Measurements from ENCODE around the gene CFAP221.

CFAP221 gene

DNA sequence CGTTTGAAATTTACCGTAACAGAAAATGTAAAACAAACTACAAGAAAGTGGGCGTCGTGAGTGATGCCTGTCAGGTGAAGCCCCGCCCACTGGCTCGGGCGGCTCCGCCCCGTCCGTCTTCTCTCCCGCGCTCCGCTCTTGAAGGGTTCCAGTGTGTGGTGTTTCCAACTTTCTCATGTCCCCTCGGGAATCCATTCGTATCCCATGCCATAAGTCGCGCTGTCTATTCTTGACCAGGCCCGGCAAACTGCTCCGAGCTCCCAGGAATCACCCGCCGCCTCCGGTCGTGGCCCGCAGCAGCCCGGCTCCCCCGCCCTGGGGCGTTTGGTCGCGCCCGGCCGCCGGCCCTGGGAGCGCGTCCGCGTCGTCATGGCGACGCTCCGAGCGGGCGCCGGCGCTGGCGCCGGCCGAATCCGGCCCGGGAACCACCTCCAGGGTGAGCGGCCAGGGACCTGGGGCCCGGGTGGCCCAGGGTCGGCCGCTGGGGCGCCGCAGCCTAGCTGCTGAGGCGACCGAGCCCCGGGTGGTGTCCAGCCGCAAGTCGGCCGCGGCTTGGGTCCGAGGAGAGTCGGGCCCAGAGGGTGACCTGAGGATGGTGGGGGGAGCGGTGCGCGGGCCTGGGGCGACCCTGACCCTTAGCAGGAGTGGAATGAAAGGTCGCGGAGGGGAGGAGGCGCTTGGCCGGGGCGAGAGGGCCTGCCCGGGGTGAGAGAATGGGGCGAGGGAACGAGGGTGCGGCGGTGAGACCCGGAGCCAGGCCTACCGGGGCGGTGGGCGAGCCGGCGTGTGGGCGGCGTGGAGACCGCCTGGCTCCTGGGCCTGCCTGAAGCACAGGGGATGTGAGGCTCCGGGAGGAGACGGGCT is at the start of gene CFAP221:
Gene CFAP221, plus strand, starts transcription at position 375 of the 864 bp plus-strand sequence. CDS start 1,683 bp downstream, outside the sequence.
- DNase-seq: peak in 1 of 2 experiments; percentile 67

DNA sequence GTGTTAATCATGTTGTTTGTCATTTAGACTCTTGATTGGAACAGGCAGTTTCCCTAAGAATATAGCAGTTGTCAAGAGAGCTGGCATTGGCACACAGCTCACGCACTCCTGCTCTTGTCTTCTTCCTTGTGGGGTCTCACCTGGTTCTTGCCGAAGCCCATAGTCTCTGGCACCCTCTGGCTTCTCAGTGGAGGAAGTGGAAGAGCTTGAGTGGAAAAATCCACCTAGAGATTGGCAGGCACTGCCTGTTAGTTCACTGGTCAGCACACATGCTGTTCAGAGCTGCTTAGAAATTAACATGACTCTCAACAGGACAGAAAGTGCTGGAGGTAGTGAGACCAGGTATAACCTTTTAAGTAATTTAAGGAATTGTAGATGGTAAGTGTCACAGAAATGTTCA is 48.3 kb upstream of the CFAP221 start:
- no peak for DNase-seq

DNA sequence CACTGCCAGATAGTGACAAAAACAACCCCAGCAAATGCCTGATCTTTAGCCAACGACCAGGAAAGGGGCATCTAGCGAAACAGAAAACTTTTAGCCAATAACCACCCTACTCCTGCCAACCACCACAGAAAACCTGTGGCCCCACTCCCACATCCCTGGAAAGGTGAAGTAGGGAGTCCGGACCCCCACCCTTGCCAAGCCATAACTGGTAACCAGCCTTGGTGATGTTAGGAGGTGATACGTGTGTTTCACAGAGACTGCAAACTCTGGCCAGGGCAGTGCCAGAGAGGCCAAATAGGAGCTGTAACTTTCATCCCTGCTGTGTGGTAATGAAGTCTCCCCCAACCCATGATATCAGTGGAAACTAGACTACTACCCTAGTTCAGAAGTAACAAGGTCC is 47.6 kb upstream of the CFAP221 start:
- DNase-seq: no peak

DNA sequence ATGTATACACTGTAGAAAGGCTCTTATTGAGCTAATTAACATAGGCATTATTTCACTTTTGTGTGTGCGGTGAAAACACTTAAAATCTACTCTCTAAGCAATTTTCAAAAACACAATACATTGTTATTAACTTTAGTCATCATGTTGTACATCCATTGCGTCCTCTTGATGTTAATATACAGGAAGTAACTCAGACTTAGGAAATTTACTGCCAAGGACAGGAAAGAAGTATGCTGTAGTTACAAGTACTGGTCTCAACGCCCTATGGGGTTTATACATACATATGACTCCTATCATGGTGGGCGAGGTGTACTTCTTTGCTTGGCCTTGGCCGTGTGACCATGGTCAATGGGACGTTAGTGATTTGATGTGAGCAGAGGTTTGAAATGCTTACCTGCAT is 35.5 kb upstream of the CFAP221 start:
- no peak for DNase-seq

DNA sequence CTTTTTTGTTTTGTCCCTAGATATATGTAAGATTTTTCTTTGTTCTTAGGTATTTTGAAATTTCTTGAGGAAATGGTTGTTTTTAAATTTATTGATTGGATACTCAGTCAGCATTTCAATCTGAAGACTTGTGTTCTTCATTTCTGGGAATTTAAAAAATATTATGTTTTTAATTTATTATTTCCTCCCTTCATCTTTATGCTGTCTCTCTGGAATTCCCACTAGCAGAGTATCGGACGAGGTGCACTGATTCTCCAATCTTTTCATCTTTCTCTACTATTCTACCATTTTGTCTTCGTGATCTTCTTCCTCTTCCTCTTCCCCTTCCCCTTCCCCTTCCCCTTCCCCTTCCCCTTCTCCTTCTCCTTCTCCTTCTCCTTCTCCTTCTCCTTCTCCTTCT is 32.3 kb upstream of the CFAP221 start:
- no peak for DNase-seq

DNA sequence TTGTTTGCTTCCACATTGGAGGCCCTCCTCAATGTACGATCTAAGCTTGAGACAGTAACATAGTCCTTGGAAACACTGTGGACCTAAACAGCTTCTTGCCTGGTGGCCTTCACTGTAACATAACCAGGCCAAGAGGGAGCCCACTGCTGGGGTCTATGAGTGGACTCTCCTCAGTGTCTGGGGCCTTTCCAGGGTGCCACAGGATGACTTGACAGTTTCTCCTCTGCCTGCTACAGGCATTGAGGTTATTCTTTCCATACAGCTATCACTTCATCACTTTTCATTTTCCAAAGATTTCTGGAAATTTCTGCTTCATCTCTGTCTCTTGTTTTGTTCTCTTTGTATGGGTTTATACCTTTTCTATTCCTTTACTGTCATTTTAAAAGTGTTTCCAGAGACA is 31.3 kb upstream of the CFAP221 start:
- DNase-seq: no peak

DNA sequence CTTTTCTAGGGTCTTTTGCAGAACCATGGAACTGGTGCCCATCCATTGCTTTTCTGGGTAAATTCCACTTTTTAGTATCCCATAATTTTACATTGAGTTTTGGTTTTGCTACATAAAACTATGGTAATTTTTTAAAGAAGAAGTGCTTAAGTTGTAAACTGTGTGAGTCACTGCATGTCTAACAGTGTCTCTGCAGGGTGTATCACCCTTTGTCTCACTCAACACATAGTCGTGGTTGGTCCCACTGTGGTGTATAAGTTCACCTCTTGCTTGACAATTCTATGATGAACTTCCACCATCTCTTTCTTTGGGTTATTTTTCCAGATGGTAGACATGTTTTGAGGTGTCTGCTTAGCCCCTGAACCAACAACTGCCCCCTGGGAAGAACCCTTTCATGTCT is 30.4 kb upstream of the CFAP221 start:
- no peak for DNase-seq

DNA sequence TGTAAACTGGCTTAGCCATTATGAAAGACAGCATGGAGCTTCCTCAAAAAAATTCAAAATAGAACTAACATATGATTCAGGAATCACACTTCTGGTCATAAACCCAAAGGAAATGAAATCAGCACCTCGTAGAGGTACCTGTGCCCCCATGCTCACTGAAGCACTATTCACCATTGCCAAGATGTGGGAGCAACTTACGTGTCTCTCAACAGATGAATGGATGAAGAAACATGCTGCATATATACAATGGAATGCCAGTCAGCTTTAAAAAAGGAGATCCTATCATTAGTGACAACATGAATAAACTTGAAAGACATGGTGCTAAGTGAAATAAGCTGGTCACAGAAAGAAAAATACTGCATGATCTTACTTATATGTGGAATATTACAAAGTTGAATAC is 28.1 kb upstream of the CFAP221 start:
- DNase-seq: no peak

DNA sequence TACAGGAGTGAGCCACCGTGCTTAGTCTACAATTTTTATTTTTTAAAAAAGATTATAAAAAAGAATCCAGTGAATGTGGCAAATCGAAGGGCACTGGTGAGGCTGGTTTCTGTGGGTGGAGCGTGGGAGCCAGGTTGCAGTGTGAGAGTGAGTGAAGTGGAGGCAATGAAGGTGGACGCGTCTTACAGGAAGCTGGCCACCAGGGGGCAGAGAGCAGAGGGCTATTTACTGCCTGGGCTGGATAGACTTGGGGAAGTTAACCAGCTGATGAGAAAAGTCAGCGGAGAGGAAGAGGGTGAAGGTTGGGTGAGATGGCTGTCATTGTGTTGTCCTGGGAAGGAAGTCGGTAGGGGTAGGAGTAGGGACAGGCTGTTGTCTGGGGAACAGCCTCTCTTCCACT is 26.8 kb upstream of the CFAP221 start:
- peak; percentile 34 to 50 for DNase-seq

DNA sequence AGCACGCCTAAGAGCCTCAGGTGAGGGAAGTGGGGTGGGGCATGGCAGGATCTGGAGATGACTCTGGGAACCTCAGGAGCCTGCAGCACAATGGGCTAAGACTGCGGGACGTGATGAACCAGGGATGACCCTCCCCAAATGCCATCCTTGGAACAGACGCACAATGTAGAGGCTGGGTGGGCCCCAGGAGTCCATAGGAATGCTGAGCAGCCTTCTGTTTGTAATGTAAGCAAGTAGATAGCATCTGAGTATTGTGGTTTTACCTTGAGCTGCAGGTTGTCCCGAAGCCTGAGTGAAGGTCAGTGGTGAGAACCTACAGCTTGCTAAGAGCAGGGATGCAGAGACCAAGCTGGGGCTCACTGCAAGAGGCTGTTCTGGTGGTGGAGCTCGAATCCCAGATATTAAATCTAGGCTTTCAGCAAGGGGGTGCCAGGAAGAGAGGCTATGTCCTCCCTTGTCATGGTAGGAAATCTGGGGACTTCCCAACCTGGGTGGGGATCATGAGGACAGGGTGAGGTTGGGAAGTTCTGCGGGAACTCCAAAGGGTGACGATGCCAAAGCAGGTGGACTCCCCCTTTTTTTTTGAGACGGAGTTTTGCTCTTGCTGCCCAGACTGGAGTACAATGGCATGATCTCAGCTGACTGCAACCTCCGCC is 25.7 kb upstream of the CFAP221 start:
- DNase-seq: no peak

DNA sequence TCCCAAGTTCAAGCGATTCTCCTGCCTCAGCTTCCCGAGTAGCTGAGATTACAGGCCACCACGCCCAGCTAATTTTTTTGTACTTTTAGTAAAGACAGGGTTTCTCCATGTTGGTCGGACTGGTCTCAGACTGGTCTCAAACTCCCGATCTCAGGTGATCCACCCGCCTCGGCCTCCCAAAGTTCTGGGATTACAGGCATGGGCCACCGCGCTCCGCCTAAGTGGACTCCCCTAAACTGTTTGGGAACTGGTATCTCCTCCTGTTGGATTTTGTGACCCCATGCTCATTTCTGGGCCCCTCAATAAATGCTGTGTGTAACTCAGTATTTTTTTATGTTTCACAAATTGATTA is 25.2 kb upstream of the CFAP221 start:
- DNase-seq: no peak

DNA sequence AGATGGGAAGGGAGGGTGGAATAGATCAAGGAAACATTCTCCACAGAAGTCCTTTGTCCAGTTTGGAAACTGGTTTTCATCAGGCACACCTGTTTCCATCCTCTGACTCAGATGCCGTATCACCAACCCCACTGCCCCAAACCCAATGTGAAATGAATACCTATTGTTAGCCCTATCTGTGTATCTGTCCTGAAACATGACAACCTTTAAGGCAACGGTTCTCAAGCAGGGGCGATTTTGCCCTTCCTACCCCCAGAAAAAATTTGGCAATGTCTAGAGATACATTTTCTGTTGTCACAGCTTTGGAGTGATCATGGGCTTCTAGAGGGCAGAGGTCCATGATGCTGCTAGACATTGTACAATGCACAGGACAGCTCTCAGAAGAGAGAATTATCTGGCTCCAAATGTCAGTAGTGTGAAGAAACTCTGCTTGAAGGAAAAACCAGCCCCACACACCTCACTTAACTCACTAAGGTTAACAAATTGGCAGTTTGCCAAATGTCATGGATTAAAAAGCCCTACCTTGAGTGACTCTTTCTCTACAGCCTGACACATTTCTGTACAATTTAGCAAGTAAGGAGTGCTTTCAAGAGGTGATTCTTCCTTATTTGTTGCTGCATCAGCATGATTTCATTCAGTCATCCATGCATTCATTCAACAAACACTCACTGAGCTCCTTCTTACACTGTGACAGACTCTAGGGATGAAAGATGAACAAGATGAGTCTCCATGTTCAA is 23.4 kb upstream of the CFAP221 start:
- peak in 1 of 2 experiments; percentile 20 for DNase-seq

DNA sequence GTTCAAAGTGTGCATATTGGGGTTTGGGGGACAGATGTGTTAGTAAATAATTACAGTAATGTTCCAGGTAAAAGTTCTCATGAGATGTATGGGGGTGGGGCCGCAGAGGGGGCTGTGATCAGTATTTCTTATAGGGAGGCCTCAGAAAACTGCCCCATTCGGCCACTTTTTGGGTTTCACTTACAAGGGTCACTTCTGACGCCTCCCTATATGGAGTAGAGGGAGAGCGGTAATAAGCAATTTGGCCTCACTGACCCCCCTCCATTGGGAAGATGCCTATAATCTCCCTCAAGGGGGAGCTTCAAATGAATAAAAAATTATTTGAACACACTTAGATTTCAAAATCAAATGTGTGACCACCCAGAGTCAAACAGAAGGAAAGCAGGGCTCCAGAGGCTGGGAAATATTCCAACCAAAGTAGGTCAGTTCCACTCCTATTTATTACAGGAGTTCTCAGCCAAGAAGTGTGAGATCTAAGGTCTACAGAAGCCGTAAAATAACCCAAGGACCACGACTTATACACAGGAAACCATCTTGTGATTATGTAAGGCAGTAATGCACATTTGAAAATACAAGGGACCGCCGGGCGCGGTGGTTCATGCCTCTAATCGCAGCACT is 22.7 kb upstream of the CFAP221 start:
- DNase-seq: no peak

DNA sequence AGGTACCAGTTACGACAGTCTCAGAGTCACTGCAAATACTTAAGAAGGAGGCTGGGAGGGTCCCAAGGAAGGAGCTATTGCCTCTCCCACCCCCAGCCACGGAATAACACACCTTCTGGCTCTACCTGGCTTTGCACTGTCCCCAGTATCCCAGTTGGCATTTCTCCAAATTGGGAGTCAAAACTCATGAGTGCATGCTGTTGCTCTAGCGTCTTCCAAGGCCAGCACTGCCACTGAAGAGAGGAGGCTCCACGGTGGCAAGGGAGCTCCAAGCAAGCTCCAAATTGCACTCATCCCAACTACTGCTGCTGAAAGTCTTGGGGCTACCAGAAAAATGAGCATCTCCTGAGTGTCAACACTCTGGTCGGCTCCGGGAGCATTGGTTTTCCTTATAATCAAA is 21.6 kb upstream of the CFAP221 start:
- DNase-seq: peak in 1 of 2 experiments; percentile 3

DNA sequence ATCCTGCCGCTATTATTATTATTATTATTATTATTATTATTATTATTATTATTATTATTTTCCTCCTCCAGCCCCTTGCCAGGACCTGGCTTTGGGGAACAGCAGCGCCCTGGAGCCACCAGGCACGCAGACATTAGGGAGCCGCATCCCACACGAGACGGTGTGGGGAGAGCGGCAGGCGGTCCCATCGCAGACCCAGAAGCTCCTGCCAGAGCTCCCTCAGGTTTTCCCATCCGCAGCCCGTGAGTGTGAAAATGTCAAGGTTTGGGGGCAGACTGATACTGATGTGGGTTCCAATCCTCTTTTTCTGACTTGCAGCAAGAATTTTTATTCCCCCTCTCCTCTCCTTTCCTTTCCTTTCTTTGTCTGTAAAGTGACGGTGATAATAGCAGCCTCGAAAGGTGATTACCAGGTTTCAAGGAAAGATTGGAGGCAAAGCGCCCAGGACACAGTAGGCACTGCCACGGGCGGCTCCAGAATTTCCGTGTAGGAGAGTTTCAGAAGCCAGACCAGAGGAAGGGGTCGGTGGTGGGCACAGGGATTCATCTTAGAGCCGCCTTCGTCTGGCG is 20.8 kb upstream of the CFAP221 start:
- DNase-seq: no peak

DNA sequence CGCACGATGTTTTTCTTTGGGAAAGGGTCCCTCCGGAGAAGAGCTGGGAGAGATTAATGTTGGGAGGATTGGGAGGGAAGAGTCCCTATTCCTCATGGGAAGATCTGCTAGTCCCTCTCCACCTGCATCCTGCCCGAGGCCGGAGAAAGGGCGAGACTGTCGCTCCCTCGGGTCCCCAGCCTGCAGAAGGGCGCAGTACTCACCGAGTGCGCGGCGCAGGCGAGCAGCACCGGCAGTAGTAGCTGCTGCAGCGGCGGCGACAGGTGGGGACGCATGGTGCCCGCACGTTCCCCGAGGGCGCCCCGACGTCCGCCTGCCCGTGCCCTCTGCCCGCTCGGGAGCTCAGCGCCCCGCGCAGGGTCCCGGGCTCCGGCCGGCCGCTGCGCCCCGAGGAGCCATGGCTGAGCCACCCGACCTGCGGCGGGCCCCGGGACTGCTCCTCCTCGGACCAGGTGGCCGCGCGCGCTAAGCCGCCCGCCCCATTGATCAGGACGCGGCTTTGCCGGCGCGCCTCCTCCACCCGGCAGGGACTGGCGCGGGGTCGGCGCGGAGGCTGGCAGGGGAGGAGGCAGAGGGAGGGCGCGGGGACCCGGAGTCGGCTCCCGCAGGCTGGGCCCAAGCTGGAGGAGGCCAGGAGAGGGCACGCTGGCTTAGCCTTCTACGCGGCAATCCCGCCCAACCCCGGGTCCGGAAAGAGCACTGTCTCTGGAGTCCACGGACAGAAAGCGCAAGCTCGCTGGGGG is 20.1 kb upstream of the CFAP221 start, which contains the start of gene SCTR:
Gene SCTR, minus strand, starts transcription at position 532 of the 743 bp plus-strand sequence. Its CDS starts 257 bp downstream, at position 275.
- DNase-seq: peak; percentile 23 to 46

DNA sequence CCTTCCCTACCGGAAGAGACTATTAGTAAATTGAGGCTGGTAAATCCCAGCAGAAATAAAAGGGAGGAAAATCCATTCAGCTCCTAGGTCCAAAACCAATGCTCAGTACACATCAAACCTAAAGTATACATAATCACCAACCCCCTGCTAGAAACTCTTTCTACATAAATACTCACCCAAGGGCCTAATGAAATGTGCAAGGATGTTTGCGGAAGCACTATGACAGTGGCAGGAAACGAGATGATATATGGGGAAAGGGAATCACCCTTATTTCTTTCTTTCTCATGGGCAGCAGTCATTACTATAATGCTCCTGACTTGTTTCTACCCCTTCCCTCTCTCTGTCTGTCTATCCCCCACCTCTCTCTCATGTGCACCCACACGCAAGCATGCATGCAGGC is 18.6 kb upstream of the CFAP221 start:
- DNase-seq: no peak

DNA sequence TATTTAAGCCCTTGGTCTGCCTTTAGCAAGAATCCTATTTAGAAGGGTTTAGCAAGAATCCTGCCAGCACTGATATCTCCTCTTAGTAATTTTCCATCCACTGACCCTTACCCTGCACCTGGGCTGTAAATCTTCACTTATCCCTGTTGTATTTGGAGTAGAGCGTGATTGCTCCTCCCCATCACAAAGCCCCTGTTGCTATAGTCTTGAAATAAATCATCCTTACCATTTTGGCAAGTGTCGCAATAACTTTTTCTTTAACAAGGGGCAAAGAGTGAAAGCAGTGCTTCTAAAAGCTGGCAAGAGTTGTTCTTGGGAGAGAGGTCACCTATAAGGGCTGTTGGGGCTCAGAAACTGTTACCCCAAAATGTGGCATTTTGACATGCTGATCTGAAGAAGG is 16.2 kb upstream of the CFAP221 start:
- no peak for DNase-seq

DNA sequence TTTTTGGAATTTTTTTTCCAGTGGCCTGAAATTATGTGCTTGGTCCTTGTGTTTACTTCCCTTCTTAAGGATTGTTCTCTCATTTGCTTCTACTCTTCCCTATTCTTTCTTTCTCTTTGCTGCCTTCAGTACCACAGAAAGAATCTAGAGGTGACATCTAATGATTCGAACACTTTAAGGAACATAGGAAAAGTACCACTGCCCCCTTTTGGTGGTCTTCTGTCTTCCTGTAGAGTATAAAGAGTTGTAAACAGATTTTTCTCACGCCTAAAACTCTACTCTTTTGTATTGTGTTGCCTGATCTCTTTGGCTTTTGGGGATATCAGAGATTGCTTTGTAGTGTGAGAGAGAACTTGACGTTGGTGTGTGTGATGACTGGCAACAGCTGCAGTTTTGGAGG is 13.0 kb upstream of the CFAP221 start:
- DNase-seq: peak in 1 of 2 experiments; percentile 3

DNA sequence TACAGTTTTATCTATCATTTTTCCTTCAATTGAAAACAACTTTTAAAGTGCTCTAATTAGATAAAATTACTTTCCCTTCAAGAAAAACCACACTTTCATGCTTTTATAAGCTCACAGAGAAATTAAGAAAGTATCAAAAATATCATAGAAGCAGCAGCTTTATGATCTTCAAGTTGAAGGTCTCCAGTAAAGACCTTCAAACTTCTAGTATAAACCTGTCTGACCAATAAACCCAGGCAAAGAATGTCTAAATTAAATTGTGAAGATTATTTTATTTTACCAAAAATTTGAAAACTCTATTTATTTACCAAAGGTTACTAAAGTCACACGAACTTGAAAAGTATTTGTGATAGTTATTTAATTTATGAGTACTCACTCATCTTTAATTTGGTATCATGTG is 10.7 kb upstream of the CFAP221 start:
- DNase-seq: no peak

DNA sequence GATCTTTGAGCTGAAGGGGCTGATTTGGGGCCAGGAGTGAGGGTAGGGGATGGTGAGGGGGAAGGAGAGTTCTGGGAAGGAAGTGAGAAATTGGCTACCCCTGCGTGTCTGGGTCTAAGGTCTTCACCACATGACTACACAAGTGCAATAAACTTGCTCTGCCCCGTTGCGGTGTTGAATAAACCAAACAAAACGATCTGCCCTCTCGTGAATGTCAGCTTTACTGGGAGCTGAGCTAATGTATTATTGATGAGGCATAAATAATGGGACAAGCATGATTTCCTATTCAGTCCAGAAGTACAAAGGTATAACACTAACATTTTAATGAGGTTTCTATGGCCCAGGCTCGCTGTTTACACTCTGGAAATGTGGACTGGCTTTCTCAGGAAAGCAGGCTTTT is 8.0 kb upstream of the CFAP221 start:
- DNase-seq: no peak

DNA sequence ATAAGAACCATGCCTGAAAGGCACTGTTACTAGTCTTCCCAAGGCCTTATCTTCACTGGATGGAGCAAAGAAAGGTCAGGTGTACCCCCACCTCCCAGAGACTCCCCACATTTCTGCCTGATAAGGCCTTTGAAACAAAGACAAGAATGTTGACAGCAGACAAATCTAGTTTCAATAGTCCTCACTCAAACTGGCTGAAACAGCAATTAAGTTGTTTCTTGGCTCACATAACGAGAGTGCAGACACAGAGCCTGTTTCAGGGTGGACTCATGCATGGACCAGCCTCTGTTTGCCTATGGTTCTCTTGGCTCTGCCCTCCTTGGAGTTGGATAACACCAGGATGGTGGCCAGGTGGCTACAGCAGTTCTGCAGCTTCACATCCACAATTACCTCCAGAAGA is 7.5 kb upstream of the CFAP221 start:
- no peak for DNase-seq

Measured in NCI-H524 (cell line).